HG03439 (cell line): Measurements from ENCODE around the gene ARHGAP26.

Experiments
- ATAC-seq: cut with Tn5 transposase; IDR thresholded peaks from one replicate; pipeline ENCODE4 v1.9.1; 2021; ENCODE audit warnings: mild to moderate bottlenecking, moderate library complexity; ENCODE audit not compliant: unreplicated experiment

The ARHGAP26 gene

DNA sequence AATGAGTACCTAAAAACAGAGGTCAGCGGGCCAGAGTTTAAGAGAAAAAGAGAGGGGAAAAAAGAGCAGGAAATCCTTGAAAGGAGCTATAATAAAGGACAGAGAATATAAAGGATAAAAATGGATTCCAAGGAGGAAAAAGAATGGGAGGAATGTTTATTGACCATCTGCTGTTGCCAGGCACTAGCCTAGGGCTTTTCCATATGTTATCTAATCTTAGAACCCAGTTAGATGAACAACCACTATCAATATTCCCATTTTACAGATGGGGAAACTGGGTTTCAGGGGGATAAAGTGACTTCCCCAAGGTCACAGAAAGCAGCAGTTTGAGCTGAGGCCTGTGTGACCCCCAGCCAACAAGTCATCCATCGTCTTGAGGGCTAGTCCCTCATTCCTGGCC lies 400.8 kb downstream of the ARHGAP26 start:
- no peak for ATAC-seq

- ATAC-seq: no peak
Measured at GRCh38 chr5:143172739-143173138, 402.6 kb downstream of the ARHGAP26 start.

GRCh38 chr5:143173139-143173889 lies 403.1 kb downstream of the ARHGAP26 start:
- ATAC-seq: no peak

DNA sequence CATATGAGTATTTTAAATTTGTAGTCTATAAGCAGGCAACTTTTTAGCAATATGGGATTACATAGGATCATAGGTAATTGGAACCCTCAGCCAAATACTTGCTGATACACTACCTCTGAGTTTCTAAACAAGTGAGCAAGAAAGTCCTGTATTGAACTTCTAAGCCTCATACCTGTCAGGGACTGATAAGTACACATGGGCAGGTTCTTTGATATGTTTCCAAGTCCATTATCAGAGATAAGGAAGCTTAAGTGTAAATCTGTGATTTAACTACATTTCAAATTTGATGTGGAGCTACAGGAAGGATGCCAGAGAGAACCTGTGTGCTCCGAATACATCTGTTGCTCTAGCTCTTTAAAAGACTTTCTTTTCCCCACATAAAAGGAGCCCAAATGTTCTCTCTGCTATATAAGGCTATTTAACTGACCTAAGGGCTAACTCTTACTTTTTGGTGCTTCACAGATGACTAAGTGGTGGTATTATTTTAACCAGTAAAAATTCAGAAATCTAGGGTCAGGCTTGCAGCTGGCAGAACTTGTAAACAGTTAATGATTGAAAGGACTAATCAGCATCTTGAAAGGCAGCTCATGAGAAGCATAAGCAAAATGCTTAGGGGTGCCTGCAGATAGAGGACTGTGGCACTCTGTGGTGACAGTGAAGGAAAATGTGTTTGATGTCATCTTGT lies 404.7 kb downstream of the ARHGAP26 start:
- peak; percentile 82 for ATAC-seq

GRCh38 chr5:143176048-143176447 lies 405.9 kb downstream of the ARHGAP26 start:
- ATAC-seq: no peak

DNA sequence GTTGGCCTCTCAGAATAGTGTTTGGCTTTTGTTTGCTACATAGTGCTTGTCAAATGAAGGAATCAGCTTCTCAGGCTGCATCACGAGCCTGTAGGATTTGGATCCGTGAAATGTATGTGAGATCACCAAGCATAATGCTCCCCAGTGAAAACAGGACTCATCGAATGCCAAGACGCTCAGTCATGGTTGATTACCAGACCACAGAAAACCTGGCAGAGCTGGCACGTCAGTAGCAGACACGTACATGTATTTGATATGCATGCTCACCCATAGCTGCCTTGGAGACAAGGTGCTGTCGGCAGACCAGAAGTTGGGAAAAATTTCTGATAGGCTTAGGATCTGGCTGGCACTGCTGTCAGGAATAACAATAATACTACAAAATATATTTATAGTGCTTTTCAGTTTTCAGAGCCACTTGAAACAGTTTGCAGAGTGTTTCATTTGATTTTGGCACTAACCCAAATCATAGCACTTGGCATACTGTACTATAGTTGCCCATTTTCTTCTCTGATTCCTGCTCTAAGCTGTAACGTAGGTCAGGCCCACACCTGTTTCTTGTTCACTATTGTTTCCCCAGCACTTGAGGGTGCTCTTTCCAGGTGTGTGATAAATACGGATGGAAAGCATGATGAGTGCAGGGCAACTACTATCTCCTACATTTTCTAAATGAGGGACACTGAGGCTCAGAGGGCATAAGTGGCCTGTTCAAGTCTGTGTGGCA lies 407.2 kb downstream of the ARHGAP26 start:
- ATAC-seq: no peak

DNA sequence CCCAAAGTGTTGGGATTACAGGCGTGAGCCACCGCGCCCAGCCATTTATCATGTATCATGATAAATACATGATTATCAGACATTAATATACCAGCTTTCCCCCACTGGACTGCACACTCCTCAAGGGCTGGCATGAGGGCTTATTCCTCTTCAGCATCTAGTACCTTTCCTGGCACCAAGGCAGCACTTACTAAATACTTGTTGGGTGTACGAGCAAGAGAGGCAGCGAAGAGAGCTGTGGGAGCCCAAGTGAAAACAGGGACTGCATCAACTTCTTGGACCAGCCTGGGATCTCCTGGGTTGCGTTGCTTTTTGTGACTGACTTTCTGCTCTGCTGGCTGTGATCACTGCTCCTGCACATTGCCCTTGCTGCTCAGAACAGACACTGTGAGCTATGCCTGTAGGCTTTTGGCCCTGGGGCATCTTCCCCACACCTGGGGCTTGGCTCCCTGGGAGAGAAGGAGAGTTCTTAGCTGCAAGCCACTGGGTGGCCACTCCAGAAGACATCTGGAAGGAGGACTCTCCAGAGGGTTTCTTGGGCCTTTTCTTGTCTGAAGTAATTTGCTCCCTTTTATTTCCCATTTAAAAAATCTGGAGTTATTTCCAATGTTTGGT lies 409.1 kb downstream of the ARHGAP26 start:
- ATAC-seq: no peak

DNA sequence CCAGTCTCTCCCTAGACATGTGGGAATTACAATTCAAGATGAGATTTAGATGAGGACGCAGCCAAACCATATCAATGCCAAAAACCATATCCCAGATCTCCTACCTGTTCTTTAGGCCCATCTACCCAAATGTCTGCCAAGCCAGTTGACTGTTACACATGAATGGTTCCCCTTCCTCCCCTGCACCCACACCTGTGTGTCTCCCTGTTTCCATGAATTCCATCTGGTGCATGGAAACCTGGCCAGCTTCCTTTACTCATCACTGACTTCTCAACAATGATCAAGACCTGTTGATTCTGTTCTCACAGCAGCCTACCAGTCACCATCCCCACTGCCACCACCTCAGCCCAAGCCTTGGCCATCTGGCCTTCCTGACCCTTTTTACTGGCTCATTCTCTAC lies 410.6 kb downstream of the ARHGAP26 start:
- ATAC-seq: no peak

DNA sequence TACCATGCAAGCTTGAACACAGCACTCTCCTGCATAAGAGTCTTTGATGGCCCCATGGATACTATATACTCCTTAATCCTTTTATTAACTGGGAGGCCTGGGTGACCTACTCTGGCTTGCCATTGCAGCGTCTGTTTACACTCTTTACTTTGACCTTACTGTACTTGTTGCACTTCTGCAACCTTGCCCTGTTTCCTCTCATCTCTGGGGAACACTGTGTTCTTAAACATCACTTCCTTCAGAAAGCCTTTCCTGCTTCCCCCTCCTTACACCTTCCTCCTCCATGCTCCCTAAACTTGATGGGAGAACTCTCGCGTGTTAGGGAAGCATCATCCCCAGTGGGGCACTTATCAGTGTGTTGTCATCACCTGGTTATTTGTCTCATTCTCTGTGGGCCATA lies 411.0 kb downstream of the ARHGAP26 start:
- no peak for ATAC-seq

DNA sequence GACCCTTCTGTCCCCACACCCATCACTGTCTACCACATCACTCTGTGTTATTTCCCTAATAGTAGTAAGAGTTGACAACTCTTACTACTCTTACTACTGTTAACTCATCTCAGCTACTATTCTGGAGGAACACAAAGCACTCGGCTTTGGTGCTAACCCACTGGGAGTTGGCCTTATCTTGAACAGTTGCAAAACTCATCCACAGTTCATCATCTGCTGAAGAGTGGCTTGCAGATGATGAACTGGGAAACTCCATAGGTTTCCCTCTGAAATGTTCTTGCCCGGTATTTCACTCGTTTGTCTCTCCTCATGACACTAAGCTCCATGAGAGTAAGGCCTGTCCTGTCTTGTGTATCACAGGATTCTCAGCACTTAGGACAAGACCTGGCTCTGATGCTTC lies 411.9 kb downstream of the ARHGAP26 start:
- no peak for ATAC-seq

DNA sequence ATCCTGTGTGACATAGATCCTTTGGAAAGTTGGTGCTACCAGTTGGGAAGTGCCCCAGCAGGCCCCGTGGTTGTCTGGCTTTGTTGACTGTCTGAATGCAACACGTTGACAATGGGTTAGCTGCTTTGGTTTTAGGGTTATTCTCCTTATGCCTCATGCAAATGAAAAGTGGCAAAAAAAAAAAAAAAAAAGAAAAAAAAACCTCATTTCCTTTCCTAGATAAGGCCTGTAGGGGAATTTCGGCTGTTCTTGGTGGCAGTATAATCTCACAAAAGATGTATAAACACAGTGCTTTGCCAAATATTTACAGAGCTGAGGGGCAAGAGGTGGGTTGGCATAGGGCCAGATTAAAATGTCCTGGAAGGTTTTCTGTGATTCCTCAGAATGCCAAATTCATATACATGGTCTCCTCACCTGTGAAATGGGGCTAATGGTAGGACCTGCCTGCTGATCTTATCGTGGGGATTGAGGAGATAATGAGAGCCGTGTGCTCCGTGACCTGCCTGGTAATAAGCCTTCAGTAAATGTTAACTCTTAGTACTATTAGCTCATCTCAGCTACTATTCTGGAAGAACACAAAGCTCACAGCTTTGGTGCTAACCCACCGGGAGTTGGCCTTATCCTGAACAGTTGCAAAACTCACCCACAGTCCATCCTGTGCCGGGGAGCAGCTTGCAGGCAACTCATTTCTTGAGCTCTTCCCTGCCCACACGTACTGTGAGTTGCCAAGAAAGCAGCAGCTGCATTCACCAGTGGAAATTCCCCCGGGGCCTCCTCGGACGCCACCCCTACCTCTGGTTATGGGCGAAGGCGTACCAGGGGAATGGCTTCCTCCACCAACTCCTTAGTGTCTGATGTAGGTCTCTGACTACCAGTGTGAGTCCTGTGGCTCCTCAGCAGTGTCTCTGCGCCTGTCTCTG lies 413.0 kb downstream of the ARHGAP26 start:
- ATAC-seq: peak; percentile 60

GRCh38 chr5:143183989-143184388 lies 413.8 kb downstream of the ARHGAP26 start:
- ATAC-seq: no peak

DNA sequence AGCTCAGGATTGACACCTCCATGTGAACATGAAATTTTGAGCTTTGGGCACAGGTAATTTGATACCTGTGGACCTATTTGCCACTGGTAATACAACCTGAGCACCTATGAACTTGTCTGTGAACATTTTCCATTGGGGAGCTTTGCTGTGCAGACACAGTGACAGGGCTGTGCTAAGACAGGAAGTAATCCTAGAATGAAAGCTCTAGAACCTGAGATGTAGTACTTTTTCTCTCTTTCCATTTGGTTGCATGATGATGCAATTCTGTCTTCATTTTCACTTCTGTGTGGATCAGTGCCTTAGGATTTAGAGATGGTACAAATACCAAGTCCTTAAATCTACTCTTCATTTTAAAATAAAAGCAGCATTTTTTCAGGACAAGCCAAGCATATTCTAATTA lies 416.4 kb downstream of the ARHGAP26 start:
- no peak for ATAC-seq

DNA sequence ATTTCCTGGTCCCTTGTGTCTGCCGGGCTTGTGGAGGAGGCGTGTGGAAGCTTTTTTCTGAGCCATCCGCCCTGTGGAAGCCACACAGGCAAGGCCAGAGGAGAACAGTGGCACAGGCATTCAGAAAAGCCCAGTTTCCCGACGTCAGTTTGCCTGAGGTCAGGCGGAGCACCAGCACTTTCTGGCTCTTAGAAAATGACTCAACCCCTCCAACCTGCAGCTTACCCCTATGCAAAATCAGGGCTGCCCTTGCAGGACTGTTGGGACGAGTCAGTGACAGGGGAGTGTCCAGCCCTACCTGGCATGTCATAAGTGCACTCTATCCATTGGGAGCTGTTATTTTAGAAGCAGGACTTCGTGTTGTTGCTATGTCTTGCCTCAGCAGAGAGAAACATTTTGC lies 417.3 kb downstream of the ARHGAP26 start:
- no peak for ATAC-seq

DNA sequence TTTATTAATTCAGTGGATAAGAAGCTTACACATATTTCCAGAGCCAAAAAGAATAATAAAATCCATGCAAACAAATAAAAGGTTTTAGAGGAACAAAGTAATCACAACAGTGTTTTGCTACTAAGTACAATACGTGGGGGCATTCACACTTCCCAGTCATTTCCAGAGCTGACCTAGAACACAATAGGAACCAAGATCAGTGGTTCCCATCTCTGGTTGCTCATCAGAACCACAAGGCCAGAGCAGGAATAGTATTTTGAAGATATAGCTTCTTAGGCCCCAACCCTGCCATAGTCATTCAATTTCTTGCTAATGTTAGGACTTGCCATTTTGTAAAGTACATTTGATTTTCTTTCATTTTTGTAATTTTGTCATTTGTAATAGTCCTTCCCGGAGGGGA lies 417.9 kb downstream of the ARHGAP26 start:
- no peak for ATAC-seq

- ATAC-seq: no peak
Measured at GRCh38 chr5:143188692-143189091, 418.5 kb downstream of the ARHGAP26 start.

GRCh38 chr5:143190260-143190810 lies 420.2 kb downstream of the ARHGAP26 start:
- no peak for ATAC-seq

GRCh38 chr5:143191720-143192119 lies 421.5 kb downstream of the ARHGAP26 start:
- no peak for ATAC-seq

GRCh38 chr5:143192191-143192900 lies 422.2 kb downstream of the ARHGAP26 start:
- ATAC-seq: no peak
